DND-41 (cell line): ENCODE data around the gene TSPO.

Experiments used
- EZH2 ChIP-seq: IDR thresholded peaks from 3 replicates; pipeline ENCODE4 v1.6.1; 2012; ENCODE audit warnings: borderline replicate concordance, low read depth, mild to moderate bottlenecking, moderate library complexity, low read length, inconsistent platforms; ENCODE audit not compliant: severe bottlenecking
- TF ChIP-seq, protein P1 (sequence below): IDR thresholded peaks from 2 replicates; pipeline ENCODE4 v1.5.1; 2012; ENCODE audit warnings: borderline replicate concordance, low read length, moderate library complexity, mild to moderate bottlenecking; ENCODE audit not compliant: poor library complexity, severe bottlenecking; ENCODE audit errors: extremely low read depth

GRCh38 chr22:43157874-43158546, 6.7 kb downstream of the TSPO start:
- TF ChIP-seq, protein P1, sequence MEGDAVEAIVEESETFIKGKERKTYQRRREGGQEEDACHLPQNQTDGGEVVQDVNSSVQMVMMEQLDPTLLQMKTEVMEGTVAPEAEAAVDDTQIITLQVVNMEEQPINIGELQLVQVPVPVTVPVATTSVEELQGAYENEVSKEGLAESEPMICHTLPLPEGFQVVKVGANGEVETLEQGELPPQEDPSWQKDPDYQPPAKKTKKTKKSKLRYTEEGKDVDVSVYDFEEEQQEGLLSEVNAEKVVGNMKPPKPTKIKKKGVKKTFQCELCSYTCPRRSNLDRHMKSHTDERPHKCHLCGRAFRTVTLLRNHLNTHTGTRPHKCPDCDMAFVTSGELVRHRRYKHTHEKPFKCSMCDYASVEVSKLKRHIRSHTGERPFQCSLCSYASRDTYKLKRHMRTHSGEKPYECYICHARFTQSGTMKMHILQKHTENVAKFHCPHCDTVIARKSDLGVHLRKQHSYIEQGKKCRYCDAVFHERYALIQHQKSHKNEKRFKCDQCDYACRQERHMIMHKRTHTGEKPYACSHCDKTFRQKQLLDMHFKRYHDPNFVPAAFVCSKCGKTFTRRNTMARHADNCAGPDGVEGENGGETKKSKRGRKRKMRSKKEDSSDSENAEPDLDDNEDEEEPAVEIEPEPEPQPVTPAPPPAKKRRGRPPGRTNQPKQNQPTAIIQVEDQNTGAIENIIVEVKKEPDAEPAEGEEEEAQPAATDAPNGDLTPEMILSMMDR, result no peak
- TF ChIP-seq EZH2, result no peak
